ENCODE results near the gene GLI3. TPM values are rescaled to one million over a fixed set of nuclear protein-coding genes. Genes with fewer than 3 reads are reported as not detected.

Gene GLI3
- total RNA-seq, 2 donors from 2014 or later, result 9.2 to 14.7 TPM

- intact Hi-C loops (cut with DNase I), result no loop called here
- H3K4me3 ChIP-seq, result no peak overlapping the region
- TF ChIP-seq POLR2A (IDR thresholded peaks at IDR 0.05) (no peak), CTCF (IDR thresholded peaks at IDR 0.05) (no peak), POLR2AphosphoS5 (IDR thresholded peaks at IDR 0.05) (no peak)
- H3K4me1 ChIP-seq (replicated peaks), result no peaks in the 10 kb centered on the region
- no peak overlapping the region for H3K27ac ChIP-seq
- 73% methylated on average over 2 of the region's 2 CpGs for WGBS
- no peaks in the 10 kb centered on the region for H3K9me3 ChIP-seq
- no peaks in the 10 kb centered on the region for H3K27me3 ChIP-seq (replicated peaks; ENCODE audit: insufficient read depth)
- no peak for DNase-seq (ENCODE audit: low spot score)
- no peaks in the 10 kb centered on the region for H3K36me3 ChIP-seq
Observed at GRCh38 chr7:42087616-42088015, 149.4 kb downstream of the GLI3 start.

GRCh38 chr7:42085531-42085930, 151.5 kb downstream of the GLI3 start:
- H3K4me1 ChIP-seq (replicated peaks), result no peaks in the 10 kb centered on the region
- no peaks in the 10 kb centered on the region for H3K36me3 ChIP-seq
- 68% methylated on average over 3 of the region's 3 CpGs for WGBS
- TF ChIP-seq POLR2AphosphoS5 (IDR thresholded peaks at IDR 0.05) (no peak), CTCF (IDR thresholded peaks at IDR 0.05) (no peak), POLR2A (IDR thresholded peaks at IDR 0.05) (no peak)
- no peaks in the 10 kb centered on the region for H3K9me3 ChIP-seq
- DNase-seq (ENCODE audit: low spot score), result no peak
- intact Hi-C loops (cut with DNase I), result no loop called here
- H3K27me3 ChIP-seq (replicated peaks; ENCODE audit: insufficient read depth), result no peaks in the 10 kb centered on the region
- H3K4me3 ChIP-seq, result no peak overlapping the region
- H3K27ac ChIP-seq, result no peak overlapping the region

GRCh38 chr7:42084263-42084662, 152.7 kb downstream of the GLI3 start:
- Histone ChIP-seq H3K4me3 (no peak overlapping the region), H3K9me3 (no peaks in the 10 kb centered on the region), H3K27ac (no peak overlapping the region), H3K4me1 (replicated peaks) (no peaks in the 10 kb centered on the region), H3K27me3 (replicated peaks; ENCODE audit: insufficient read depth) (no peaks in the 10 kb centered on the region), H3K36me3 (no peaks in the 10 kb centered on the region)
- WGBS, result 92% methylated on average over 4 of the region's 4 CpGs
- DNase-seq (ENCODE audit: low spot score), result no peak
- TF ChIP-seq POLR2A (IDR thresholded peaks at IDR 0.05) (no peak), POLR2AphosphoS5 (IDR thresholded peaks at IDR 0.05) (no peak), CTCF (IDR thresholded peaks at IDR 0.05) (no peak)
- intact Hi-C loops (cut with DNase I), result no loop called here

GRCh38 chr7:42083284-42083683, 153.7 kb downstream of the GLI3 start:
- Histone ChIP-seq H3K27ac (no peak overlapping the region), H3K4me1 (replicated peaks) (no peaks in the 10 kb centered on the region), H3K27me3 (replicated peaks; ENCODE audit: insufficient read depth) (no peaks in the 10 kb centered on the region), H3K36me3 (no peaks in the 10 kb centered on the region), H3K9me3 (no peaks in the 10 kb centered on the region), H3K4me3 (no peak overlapping the region)
- intact Hi-C loops (cut with DNase I), result no loop called here
- no peak for DNase-seq (ENCODE audit: low spot score)
- WGBS, result 98% methylated on average over 1 of the region's 1 CpG
- TF ChIP-seq POLR2AphosphoS5 (IDR thresholded peaks at IDR 0.05) (no peak), CTCF (IDR thresholded peaks at IDR 0.05) (no peak), POLR2A (IDR thresholded peaks at IDR 0.05) (no peak)

- Histone ChIP-seq H3K27ac (no peak overlapping the region), H3K27me3 (replicated peaks; ENCODE audit: insufficient read depth) (no peaks in the 10 kb centered on the region), H3K36me3 (no peaks in the 10 kb centered on the region), H3K4me1 (replicated peaks) (no peaks in the 10 kb centered on the region), H3K4me3 (no peak overlapping the region), H3K9me3 (no peaks in the 10 kb centered on the region)
- TF ChIP-seq POLR2AphosphoS5 (IDR thresholded peaks at IDR 0.05) (no peak), POLR2A (IDR thresholded peaks at IDR 0.05) (no peak), CTCF (IDR thresholded peaks at IDR 0.05) (no peak)
- WGBS, result 83% methylated on average over 8 of the region's 8 CpGs
- no peak for DNase-seq (ENCODE audit: low spot score)
- intact Hi-C loops (cut with DNase I), result no loop called here
Observed at GRCh38 chr7:42082144-42082543, 154.9 kb downstream of the GLI3 start.
